K562 (cell line): ENCODE measurements around the gene ACSF2. TPM values are rescaled to one million over a fixed set of nuclear protein-coding genes. Genes with fewer than 3 reads are reported as not detected.

Experiments
- ATAC-seq: fragments of 200-7000 bp; cut with Tn5 transposase; 3 replicates; pipeline ENCODE4 v1.9.1; 2020; ENCODE audit warnings: moderate library complexity
- BruUV-seq: library from RNA; stranded (reverse); fragments of 400-500 nt; replicated peaks from 2 replicates; lab custom pipeline; 2021; lab: Mats Ljungman, UMichigan
- CTCF ChIA-PET: fragments of 300-600 bp; formaldehyde crosslinking; extraction: SDS; loops from one replicate; lab custom pipeline; 2021; ENCODE audit warnings: low intra/inter-chr PET ratio; lab: Yijun Ruan, JAX
- POLR2A ChIA-PET: fragments of 300-600, 350-650 bp; sonication (Branson Sonifier 250); formaldehyde crosslinking; extraction: SDS; loops from one replicate; lab custom pipeline; 2021; ENCODE audit warnings: antibody characterized with exemption, inconsistent platforms; lab: Yijun Ruan, JAX
- DNase-seq, 4 experiments: peaks; one replicate each; pipeline versions ENCODE4 v3.0.0 to v3.0.0-alpha.2; 2011 to 2018; ENCODE audit warnings: low spot score in 3 of 4, mixed read lengths in 3 of 4; ENCODE audit errors: extremely low read depth in 1 of 4
- FAIRE-seq: peaks from 2 replicates; lab custom pipeline; 2011; peaks lifted over from hg19 to GRCh38; lab: Jason Lieb, UNC
- H2AFZ ChIP-seq: 2 replicates; pipeline ENCODE4 v1.6.0; 2011; ENCODE audit warnings: low read depth, low read length, control low read depth, inconsistent platforms
- H3K27ac ChIP-seq: fragments of 200-600 bp; 3 replicates; pipeline ENCODE4 v1.8.0; 2011; ENCODE audit warnings: low read depth, mild to moderate bottlenecking, control low read depth, inconsistent platforms, low read length, moderate library complexity, mixed read lengths; ENCODE audit errors: extremely low read depth
- H3K27me3 ChIP-seq, 2 experiments: fragments of 300-600 bp in 1 of 2; 2 replicates in 1 of 2; 3 replicates in 1 of 2; pipeline versions ENCODE4 v1.6.0 to v1.8.0; 2011; ENCODE audit warnings: inconsistent platforms in 2 of 2, low read length in 2 of 2, mild to moderate bottlenecking in 1 of 2, mixed read lengths in 1 of 2, moderate library complexity in 1 of 2; ENCODE audit not compliant: control insufficient read depth in 2 of 2, insufficient read depth in 2 of 2
- H3K36me3 ChIP-seq: fragments of 300-600 bp; 3 replicates; pipeline ENCODE4 v1.8.0; 2011; ENCODE audit warnings: mild to moderate bottlenecking, low read length, inconsistent platforms; ENCODE audit not compliant: control insufficient read depth, insufficient read depth
- H3K4me1 ChIP-seq, 2 experiments: fragments of 200-600 bp in 1 of 2; replicated peaks in 1 of 2; 2 replicates in 1 of 2; 3 replicates in 1 of 2; pipeline versions ENCODE4 v1.5.1 to v1.8.0; 2011; ENCODE audit warnings: inconsistent platforms in 2 of 2, low read length in 2 of 2, mild to moderate bottlenecking in 1 of 2, mixed read lengths in 1 of 2, moderate library complexity in 1 of 2; ENCODE audit not compliant: control insufficient read depth in 2 of 2, insufficient read depth in 2 of 2
- H3K4me2 ChIP-seq: 2 replicates; pipeline ENCODE4 v1.6.1; 2011; ENCODE audit warnings: low read length, control low read depth, inconsistent platforms, mixed read lengths; ENCODE audit not compliant: insufficient read depth
- H3K4me3 ChIP-seq: fragments of 200-600 bp; sonication (generic), shearing (Covaris generic); 2 replicates; pipeline ENCODE4 v1.5.1; 2016; ENCODE audit warnings: control low read depth, inconsistent platforms
- H3K79me2 ChIP-seq: fragments of 200-600 bp; 3 replicates; pipeline ENCODE4 v1.8.0; 2011; ENCODE audit warnings: low read length, inconsistent platforms; ENCODE audit not compliant: control insufficient read depth, insufficient read depth
- H3K9ac ChIP-seq, 2 experiments: 2 replicates each; pipeline versions ENCODE4 v1.6.0 to v1.6.1; 2011; ENCODE audit warnings: low read depth in 2 of 2, low read length in 2 of 2, control low read depth in 1 of 2, inconsistent platforms in 1 of 2, mild to moderate bottlenecking in 1 of 2, mixed read lengths in 1 of 2; ENCODE audit not compliant: insufficient read depth in 1 of 2
- H3K9me1 ChIP-seq: one replicate; pipeline ENCODE4 v1.6.0; 2011; ENCODE audit warnings: inconsistent platforms, mild to moderate bottlenecking, low read length, moderate library complexity; ENCODE audit not compliant: control insufficient read depth, insufficient read depth
- H3K9me3 ChIP-seq: replicated peaks from 2 replicates; pipeline ENCODE4 v1.5.1; 2011; ENCODE audit warnings: low read depth, low read length, inconsistent platforms; ENCODE audit not compliant: control insufficient read depth, insufficient read depth
- H4K20me1 ChIP-seq: replicated peaks from 2 replicates; pipeline ENCODE4 v1.6.1; 2011; ENCODE audit warnings: low read length, inconsistent platforms, mixed read lengths; ENCODE audit not compliant: control insufficient read depth, insufficient read depth
- ARID1B ChIP-seq: fragments of 450-650 bp; IDR thresholded peaks from 2 replicates; pipeline ENCODE4 v1.6.1; 2016; ENCODE audit warnings: antibody characterized with exemption, mild to moderate bottlenecking, inconsistent platforms
- BMI1 ChIP-seq: fragments of 150-350 bp; IDR thresholded peaks from 2 replicates; pipeline ENCODE4 v1.6.1; 2014; ENCODE audit warnings: low read length
- CXXC5 ChIP-seq: fragments of 250-450 bp; sonication (Bioruptor Pico); IDR thresholded peaks from 2 replicates; pipeline ENCODE4 v1.8.0; 2022; ENCODE audit warnings: inconsistent platforms, mild to moderate bottlenecking, moderate library complexity
- JUND ChIP-seq, 2 experiments: IDR thresholded peaks; 2 replicates in 1 of 2; 3 replicates in 1 of 2; pipeline ENCODE4 v1.6.1; 2011; ENCODE audit warnings: borderline replicate concordance in 2 of 2, low read depth in 2 of 2, low read length in 2 of 2, improper control_type of control experiment in 1 of 2, missing biosample characterization in 1 of 2, missing genetic modification characterization in 1 of 2, missing genetic modification reagents in 1 of 2
- PCBP1 ChIP-seq: fragments of 200-400 bp; formaldehyde crosslinking; IDR thresholded peaks from 2 replicates; pipeline ENCODE4 v1.6.1; 2018; ENCODE audit warnings: mild to moderate bottlenecking, low read depth, low read length; ENCODE audit not compliant: poor library complexity, severe bottlenecking
- POLR3G ChIP-seq: IDR thresholded peaks from 2 replicates; pipeline ENCODE4 v1.6.1; 2011; ENCODE audit not compliant: insufficient read length, insufficient replicate concordance; ENCODE audit errors: extremely low read depth
- RBM39 ChIP-seq: fragments of 200-400 bp; formaldehyde crosslinking; optimal IDR thresholded peaks from 2 replicates; pipeline ENCODE3; 2018; ENCODE audit warnings: low read depth, low read length
- SIN3B ChIP-seq: fragments of 450-650 bp; IDR thresholded peaks from 2 replicates; pipeline ENCODE4 v1.6.1; 2017; ENCODE audit warnings: low read depth, mild to moderate bottlenecking, moderate library complexity
- SIX5 ChIP-seq, 2 experiments: IDR thresholded peaks; 2 replicates each; pipeline ENCODE4 v1.6.1; 2011; ENCODE audit warnings: low read length in 2 of 2, borderline replicate concordance in 1 of 2, low read depth in 1 of 2, mild to moderate bottlenecking in 1 of 2, moderate library complexity in 1 of 2; ENCODE audit not compliant: insufficient read depth in 1 of 2
- TAF15 ChIP-seq: fragments of 200-400 bp; formaldehyde crosslinking; IDR thresholded peaks from 2 replicates; pipeline ENCODE4 v1.6.1; 2017; ENCODE audit warnings: mild to moderate bottlenecking, low read depth, low read length, moderate library complexity
- YBX1 ChIP-seq: fragments of 450-650 bp; IDR thresholded peaks from 2 replicates; pipeline ENCODE4 v1.7.1; 2016; ENCODE audit warnings: mild to moderate bottlenecking
- ZBED1 ChIP-seq: IDR thresholded peaks from 2 replicates; pipeline ENCODE4 v1.6.1; 2014
- ZNF75A ChIP-seq: fragments of 450-650 bp; formaldehyde crosslinking; IDR thresholded peaks from 2 replicates; pipeline ENCODE4 v1.4.0; 2020; ENCODE audit warnings: mild to moderate bottlenecking
- ZNF780A ChIP-seq: fragments of 250-450 bp; sonication (Bioruptor Pico); IDR thresholded peaks from 2 replicates; pipeline ENCODE4 v1.5.0; 2021; ENCODE audit warnings: mild to moderate bottlenecking
- WGBS: fragments of 100-300 bp; shearing (Covaris generic); methylation state at CpG from one replicate; pipeline ENCODE4 v1.1.6; 2016; ENCODE audit warnings: low coverage, mixed read lengths; ENCODE audit not compliant: insufficient coverage; ENCODE audit errors: missing lambda C conversion rate; 5-methylcytosine and 5-hydroxymethylcytosine counted together
- in situ Hi-C: fragments of 300-500 bp; cut with MboI; formaldehyde crosslinking; loops from 4 replicates; pipeline ENCODE4 v1.15.0; 2018; ENCODE audit warnings: inconsistent platforms, mixed read lengths
- intact Hi-C: fragments of 100-400 bp; cut with micrococcal nuclease; formaldehyde crosslinking; loops from 2 replicates; pipeline ENCODE4 v1.14.2; 2022
- polyA plus RNA-seq, 8 experiments: library from polyadenylated mRNA; depleted of rRNA in 4 of 8; stranded (reverse) in 5 of 8; unstranded in 3 of 8; fragments of >200 nt; fragmentation: Nextera tagmentation in 2 of 8; fragmentation: Illumina TruSeq in 1 of 8; extraction: Ambion mirVana in 2 of 8; extraction: Trizol in 1 of 8; gene quantifications; 2 replicates each; pipeline versions ENCODE4 v1.2.1 to v1.2.3, GENCODE V29; 2011 to 2014; ENCODE audit warnings: inconsistent platforms in 1 of 8, missing spikeins in 1 of 8
- total RNA-seq, 7 experiments: library from RNA; depleted of rRNA in 6 of 7; stranded (reverse); fragments of >200 nt in 6 of 7; fragmentation: Illumina TruSeq in 2 of 7; extraction: Trizol in 2 of 7; gene quantifications; 2 replicates each; pipeline versions ENCODE4 v1.2.1 to v1.2.3, GENCODE V29; 2011 to 2021; ENCODE audit warnings: low replicate concordance in 1 of 7
- TF ChIP-seq, protein P1 (sequence below): fragments of 250-450 bp; sonication (Bioruptor Pico); IDR thresholded peaks from 2 replicates; pipeline ENCODE4 v1.8.0; 2022; ENCODE audit warnings: inconsistent platforms, mild to moderate bottlenecking, moderate library complexity, borderline replicate concordance
- TF ChIP-seq, protein P2 (sequence below): IDR thresholded peaks from 2 replicates; pipeline ENCODE4 v1.6.1; 2014; ENCODE audit warnings: antibody characterized with exemption
- TF ChIP-seq, protein P3 (sequence below): sonication (generic); formaldehyde crosslinking; IDR thresholded peaks from 2 replicates; pipeline ENCODE4 v1.8.0; 2022; ENCODE audit warnings: mild to moderate bottlenecking, missing genetic modification reagents
- TF ChIP-seq, protein P4 (sequence below), 2 experiments: fragments of 450-650 bp; conservative IDR thresholded peaks; 2 replicates each; pipeline ENCODE4 v1.6.1; 2017; ENCODE audit warnings: mild to moderate bottlenecking in 2 of 2, moderate library complexity in 2 of 2

Gene ACSF2
- total and polyA plus RNA-seq, 9 of the 15 experiments (the other 6 are each of a cell fraction or from before 2014, with no cell fraction given), result 0.89 to 6.1 (median 3.5) TPM

DNA sequence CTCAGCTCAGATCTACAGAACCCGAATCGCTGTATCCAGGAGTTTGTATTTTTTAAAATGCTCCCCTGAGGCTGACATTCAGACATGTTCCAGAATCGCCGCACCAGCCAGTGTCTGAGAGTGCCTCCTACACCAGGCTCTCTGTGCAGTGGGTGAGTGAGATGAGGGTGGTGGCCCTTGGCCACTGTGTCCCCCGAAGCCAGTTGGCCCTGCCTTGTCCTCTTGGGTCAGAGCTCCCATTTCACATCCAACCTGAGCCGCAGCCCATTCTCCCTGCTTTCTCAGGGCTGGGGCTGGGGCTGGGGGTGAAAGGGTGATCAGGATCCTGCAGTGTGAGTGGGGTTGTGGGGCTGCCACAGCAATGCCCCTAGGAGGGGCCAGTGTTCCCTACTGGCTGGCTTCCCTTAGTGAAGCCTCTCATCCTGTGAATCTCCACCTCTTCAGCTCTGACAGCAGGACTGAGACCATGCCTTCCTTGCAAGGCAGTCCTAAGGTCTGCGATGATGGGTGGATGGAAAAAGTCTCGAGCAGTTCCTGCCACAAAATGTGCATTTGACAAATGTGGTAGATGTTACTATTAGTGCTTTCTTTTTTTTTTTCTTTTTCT is 69.3 kb downstream of the ACSF2 start:
- in situ Hi-C loops (no loop called here), intact Hi-C loops (no loop called here)
- no TSS peak for BruUV-seq
- no peaks in the 10 kb centered on the region for H3K36me3 ChIP-seq
- H3K9me1 ChIP-seq, result no peaks in the 10 kb centered on the region
- no peaks in the 10 kb centered on the region; a peak in 1 of 5 replicates for H3K27me3 ChIP-seq
- no peak for DNase-seq
- no peaks in the 10 kb centered on the region for H3K79me2 ChIP-seq
- TF ChIP-seq CXXC5 (no peak), ZBED1 (no peak), YBX1 (no peak), ARID1B (no peak), ZNF75A (no peak), TAF15 (no peak), BMI1 (no peak), JUND (IDR thresholded peaks at IDR 0.05; ENCODE audit: borderline replicate concordance, low read depth, low read length) (no peak), JUND (tag; IDR thresholded peaks at IDR 0.05; ENCODE audit: borderline replicate concordance, low read depth, low read length) (no peak), SIX5 (IDR thresholded peaks at IDR 0.05; ENCODE audit: borderline replicate concordance in 1 of 2, insufficient read depth in 1 of 2, low read depth in 1 of 2, low read length in 2 of 2) (no peak), RBM39 (no peak), PCBP1 (no peak), ZNF780A (CRISPR knock-in tag) (no peak), POLR3G (no peak), SIN3B (no peak)
- TF ChIP-seq, protein P1, sequence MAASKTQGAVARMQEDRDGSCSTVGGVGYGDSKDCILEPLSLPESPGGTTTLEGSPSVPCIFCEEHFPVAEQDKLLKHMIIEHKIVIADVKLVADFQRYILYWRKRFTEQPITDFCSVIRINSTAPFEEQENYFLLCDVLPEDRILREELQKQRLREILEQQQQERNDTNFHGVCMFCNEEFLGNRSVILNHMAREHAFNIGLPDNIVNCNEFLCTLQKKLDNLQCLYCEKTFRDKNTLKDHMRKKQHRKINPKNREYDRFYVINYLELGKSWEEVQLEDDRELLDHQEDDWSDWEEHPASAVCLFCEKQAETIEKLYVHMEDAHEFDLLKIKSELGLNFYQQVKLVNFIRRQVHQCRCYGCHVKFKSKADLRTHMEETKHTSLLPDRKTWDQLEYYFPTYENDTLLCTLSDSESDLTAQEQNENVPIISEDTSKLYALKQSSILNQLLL (CRISPR knock-in tag), result no peak
- TF ChIP-seq, protein P2, sequence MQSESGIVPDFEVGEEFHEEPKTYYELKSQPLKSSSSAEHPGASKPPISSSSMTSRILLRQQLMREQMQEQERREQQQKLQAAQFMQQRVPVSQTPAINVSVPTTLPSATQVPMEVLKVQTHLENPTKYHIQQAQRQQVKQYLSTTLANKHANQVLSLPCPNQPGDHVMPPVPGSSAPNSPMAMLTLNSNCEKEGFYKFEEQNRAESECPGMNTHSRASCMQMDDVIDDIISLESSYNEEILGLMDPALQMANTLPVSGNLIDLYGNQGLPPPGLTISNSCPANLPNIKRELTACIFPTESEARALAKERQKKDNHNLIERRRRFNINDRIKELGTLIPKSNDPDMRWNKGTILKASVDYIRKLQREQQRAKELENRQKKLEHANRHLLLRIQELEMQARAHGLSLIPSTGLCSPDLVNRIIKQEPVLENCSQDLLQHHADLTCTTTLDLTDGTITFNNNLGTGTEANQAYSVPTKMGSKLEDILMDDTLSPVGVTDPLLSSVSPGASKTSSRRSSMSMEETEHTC, result no peak
- TF ChIP-seq, protein P3, sequence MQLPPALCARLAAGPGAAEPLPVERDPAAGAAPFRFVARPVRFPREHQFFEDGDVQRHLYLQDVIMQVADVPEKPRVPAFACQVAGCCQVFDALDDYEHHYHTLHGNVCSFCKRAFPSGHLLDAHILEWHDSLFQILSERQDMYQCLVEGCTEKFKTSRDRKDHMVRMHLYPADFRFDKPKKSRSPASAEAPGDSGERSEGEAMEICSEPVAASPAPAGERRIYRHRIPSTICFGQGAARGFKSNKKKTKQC (CRISPR knock-in tag), result no peak
- TF ChIP-seq, protein P4, sequence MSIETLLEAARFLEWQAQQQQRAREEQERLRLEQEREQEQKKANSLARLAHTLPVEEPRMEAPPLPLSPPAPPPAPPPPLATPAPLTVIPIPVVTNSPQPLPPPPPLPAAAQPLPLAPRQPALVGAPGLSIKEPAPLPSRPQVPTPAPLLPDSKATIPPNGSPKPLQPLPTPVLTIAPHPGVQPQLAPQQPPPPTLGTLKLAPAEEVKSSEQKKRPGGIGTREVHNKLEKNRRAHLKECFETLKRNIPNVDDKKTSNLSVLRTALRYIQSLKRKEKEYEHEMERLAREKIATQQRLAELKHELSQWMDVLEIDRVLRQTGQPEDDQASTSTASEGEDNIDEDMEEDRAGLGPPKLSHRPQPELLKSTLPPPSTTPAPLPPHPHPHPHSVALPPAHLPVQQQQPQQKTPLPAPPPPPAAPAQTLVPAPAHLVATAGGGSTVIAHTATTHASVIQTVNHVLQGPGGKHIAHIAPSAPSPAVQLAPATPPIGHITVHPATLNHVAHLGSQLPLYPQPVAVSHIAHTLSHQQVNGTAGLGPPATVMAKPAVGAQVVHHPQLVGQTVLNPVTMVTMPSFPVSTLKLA (conservative IDR thresholded peaks at IDR 0.05), result no peak
- H3K27ac ChIP-seq, result no peak overlapping the region
- ATAC-seq, result peak; percentile 58
- FAIRE-seq, result no peak
- POLR2A ChIA-PET, result interaction anchor here (0.6 kb wide), 2 partner anchors 87 to 1060 kb away, joined by 3 to 4 read pairs; no protein-coding TSS in a partner anchor
- no peaks in the 10 kb centered on the region for H3K9me3 ChIP-seq
- CTCF ChIA-PET, result interaction anchor here (0.7 kb wide), 1 partner anchor 14 kb away, joined by 3 read pairs; no protein-coding TSS in a partner anchor
- WGBS, result 49% methylated on average over 8 of the region's 8 CpGs
- no peak overlapping the region for H3K4me3 ChIP-seq
- H2AFZ ChIP-seq, result no peak overlapping the region
- no peaks in the 10 kb centered on the region; a peak in 2 of 5 replicates for H3K4me1 ChIP-seq
- no peak overlapping the region for H3K4me2 ChIP-seq
- H3K9ac ChIP-seq, result peak overlapping the region in 1 of 2 experiments; percentile 74; a peak in 2 of 4 replicates
- H4K20me1 ChIP-seq, result no peaks in the 10 kb centered on the region
